Loucy (cell line): ENCODE data around the gene ZNF878.

Experiments used
- H2AFZ ChIP-seq: fragments of 200-600 bp; sonication (generic); 2 replicates; pipeline ENCODE4 v1.6.0; 2016; ENCODE audit warnings: antibody characterized with exemption, mild to moderate bottlenecking, low read length, moderate library complexity
- H3F3A ChIP-seq: fragments of 200-600 bp; 2 replicates; pipeline ENCODE4 v1.6.0; 2016; ENCODE audit warnings: antibody characterized with exemption, low read depth, mild to moderate bottlenecking
- H3K27me3 ChIP-seq: fragments of 200-600 bp; sonication (generic); 2 replicates; pipeline ENCODE4 v1.6.1; 2014; ENCODE audit warnings: low read length, mild to moderate bottlenecking; ENCODE audit not compliant: insufficient read depth, poor library complexity, severe bottlenecking
- H3K36me3 ChIP-seq: fragments of 200-600 bp; sonication (generic); 2 replicates; pipeline ENCODE4 v1.6.1; 2016; ENCODE audit warnings: low read length; ENCODE audit not compliant: insufficient read depth
- H3K4me1 ChIP-seq: fragments of 200-600 bp; sonication (generic); 2 replicates; pipeline ENCODE4 v1.5.1; 2014; ENCODE audit warnings: low read length, mild to moderate bottlenecking; ENCODE audit not compliant: insufficient read depth, poor library complexity, severe bottlenecking
- H3K4me2 ChIP-seq: fragments of 200-600 bp; sonication (generic); 2 replicates; pipeline ENCODE4 v1.6.0; 2014; ENCODE audit warnings: antibody characterized with exemption, low read length, low read depth, mild to moderate bottlenecking; ENCODE audit not compliant: poor library complexity, severe bottlenecking
- H3K4me3 ChIP-seq: fragments of 200-600 bp; sonication (generic); 2 replicates; pipeline ENCODE4 v1.5.1; 2014; ENCODE audit warnings: low read length, mild to moderate bottlenecking, mixed read lengths; ENCODE audit not compliant: poor library complexity, severe bottlenecking
- H3K79me2 ChIP-seq: fragments of 200-600 bp; sonication (generic); 2 replicates; pipeline ENCODE4 v1.6.1; 2014; ENCODE audit warnings: low read length; ENCODE audit not compliant: insufficient read depth
- H3K9ac ChIP-seq: fragments of 200-600 bp; sonication (generic); 2 replicates; pipeline ENCODE4 v1.6.0; 2014; ENCODE audit warnings: mild to moderate bottlenecking, low read depth, low read length, moderate library complexity; ENCODE audit not compliant: poor library complexity, severe bottlenecking
- H3K9me2 ChIP-seq: fragments of 200-600 bp; sonication (generic); replicated peaks from 2 replicates; pipeline ENCODE4 v1.6.1; 2016; ENCODE audit warnings: low read depth, low read length, mixed read lengths
- H3K9me3 ChIP-seq: fragments of 200-600 bp; sonication (generic); 2 replicates; pipeline ENCODE4 v1.6.1; 2014; ENCODE audit warnings: mild to moderate bottlenecking, antibody characterized with exemption, low read length, low read depth; ENCODE audit not compliant: insufficient read depth
- H4K20me1 ChIP-seq: fragments of 200-600 bp; sonication (generic); 2 replicates; pipeline ENCODE4 v1.6.0; 2014; ENCODE audit warnings: antibody characterized with exemption, low read length, mild to moderate bottlenecking; ENCODE audit not compliant: insufficient read depth, poor library complexity, severe bottlenecking
- EZH2phosphoT487 ChIP-seq: fragments of 200-600 bp; IDR thresholded peaks from 2 replicates; pipeline ENCODE4 v1.6.1; 2018; ENCODE audit warnings: antibody characterized with exemption, mild to moderate bottlenecking, moderate library complexity, borderline replicate concordance
- TF ChIP-seq, protein P1 (sequence below): fragments of 200-600 bp; sonication (generic); conservative IDR thresholded peaks from 2 replicates; pipeline ENCODE4 v1.5.1; 2014; ENCODE audit warnings: mild to moderate bottlenecking, antibody characterized with exemption, low read length

The ZNF878 gene

DNA sequence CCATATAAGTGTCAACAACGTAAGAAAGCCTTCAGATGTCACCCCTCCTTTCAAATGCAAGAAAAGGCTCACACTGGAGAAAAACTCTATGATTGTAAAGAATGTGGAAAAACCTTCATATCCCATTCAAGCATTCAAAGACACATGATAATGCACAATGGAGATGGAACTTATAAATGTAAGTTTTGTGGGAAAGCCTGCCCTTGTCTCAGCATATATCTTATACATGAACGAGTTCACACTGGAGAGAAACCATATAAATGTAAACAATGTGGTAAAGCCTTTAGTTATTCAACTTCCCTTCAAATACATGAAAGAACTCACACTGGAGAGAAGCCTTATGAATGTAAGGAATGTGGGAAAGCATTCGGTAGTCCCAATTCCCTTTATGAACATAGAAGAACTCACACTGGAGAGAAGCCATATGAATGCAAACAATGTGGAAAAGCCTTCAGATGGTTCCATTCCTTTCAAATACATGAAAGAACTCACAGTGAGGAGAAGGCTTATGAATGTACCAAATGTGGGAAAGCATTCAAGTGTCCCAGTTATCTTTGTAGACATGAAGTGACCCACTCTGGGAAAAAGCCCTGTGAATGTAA lies 22.9 kb upstream of the ZNF878 start:
- Histone ChIP-seq H3K27me3 (no peaks in the 10 kb centered on the region), H2AFZ (no peak overlapping the region), H3K9ac (no peak overlapping the region), H3K4me1 (peaks cover 4% of the 10 kb centered on the region), H3K9me3 (peaks cover 43% of the 10 kb centered on the region; the same call in 1 of the 2 replicates), H3K4me2 (no peak overlapping the region), H4K20me1 (no peaks in the 10 kb centered on the region), H3K4me3 (no peak overlapping the region), H3K79me2 (no peaks in the 10 kb centered on the region), H3K36me3 (no peaks in the 10 kb centered on the region), H3F3A (no peaks in the 10 kb centered on the region), H3K9me2 (no peaks in the 10 kb centered on the region)
- TF ChIP-seq EZH2phosphoT487 = no peak
- TF ChIP-seq, protein P1, sequence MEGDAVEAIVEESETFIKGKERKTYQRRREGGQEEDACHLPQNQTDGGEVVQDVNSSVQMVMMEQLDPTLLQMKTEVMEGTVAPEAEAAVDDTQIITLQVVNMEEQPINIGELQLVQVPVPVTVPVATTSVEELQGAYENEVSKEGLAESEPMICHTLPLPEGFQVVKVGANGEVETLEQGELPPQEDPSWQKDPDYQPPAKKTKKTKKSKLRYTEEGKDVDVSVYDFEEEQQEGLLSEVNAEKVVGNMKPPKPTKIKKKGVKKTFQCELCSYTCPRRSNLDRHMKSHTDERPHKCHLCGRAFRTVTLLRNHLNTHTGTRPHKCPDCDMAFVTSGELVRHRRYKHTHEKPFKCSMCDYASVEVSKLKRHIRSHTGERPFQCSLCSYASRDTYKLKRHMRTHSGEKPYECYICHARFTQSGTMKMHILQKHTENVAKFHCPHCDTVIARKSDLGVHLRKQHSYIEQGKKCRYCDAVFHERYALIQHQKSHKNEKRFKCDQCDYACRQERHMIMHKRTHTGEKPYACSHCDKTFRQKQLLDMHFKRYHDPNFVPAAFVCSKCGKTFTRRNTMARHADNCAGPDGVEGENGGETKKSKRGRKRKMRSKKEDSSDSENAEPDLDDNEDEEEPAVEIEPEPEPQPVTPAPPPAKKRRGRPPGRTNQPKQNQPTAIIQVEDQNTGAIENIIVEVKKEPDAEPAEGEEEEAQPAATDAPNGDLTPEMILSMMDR = no peak

DNA sequence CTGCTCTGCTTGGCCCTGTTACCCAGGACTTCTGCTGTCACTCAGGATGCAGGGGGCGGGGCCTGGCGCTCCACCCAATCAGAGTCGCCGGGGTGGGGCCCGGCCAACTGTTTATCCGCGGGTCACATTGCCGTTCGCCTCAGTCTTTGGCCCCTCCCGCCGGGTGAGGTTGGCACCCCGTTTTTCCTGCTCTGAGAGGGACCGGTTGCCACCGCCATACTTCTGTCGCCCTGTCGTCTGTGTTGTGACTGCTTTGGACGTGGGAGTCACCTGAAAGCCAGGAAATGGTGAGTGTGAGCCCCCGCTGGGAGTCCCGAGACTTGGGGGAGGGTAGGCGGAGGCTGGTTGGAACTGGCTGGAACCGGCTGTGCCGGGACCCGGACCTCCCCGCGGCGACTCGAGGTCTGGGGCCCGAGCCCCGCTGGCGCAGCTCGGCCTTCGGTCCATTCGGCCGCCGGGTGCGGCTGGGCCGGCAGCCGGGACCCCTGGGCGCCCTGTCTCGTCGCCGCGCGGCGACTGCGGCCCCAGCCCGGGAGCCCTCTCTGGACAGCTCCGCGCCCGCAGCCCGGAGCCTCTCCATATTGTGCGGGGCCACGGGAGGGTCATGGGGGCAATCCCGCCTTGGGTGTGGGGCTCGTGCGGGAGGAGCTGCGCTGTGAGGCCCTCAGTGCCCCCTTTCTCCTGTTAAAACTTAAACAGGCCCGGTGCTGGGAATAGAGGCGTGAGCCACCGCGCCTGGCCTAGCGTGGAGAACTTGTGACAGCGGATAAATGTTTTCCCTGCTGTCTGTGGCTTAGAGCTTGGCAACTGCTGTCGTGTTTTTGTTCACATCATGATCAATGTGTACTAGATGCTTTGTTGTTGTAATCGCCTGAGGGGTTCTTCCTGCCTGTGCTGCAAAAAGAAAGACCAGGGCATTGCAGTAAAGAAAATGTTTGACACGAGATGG lies 12.1 kb upstream of the ZNF878 start, which contains the start of gene ZNF844:
ZNF844 (plus strand) TSS at position 142 of the 949 bp plus-strand sequence; CDS start at position 285, 143 bp downstream.
- Histone ChIP-seq H3F3A (no peaks in the 10 kb centered on the region), H3K27me3 (no peaks in the 10 kb centered on the region), H2AFZ (no peak within 1 kb of the TSS), H3K4me3 (peak within 1 kb of the TSS; percentile 29), H3K36me3 (no peaks in the 10 kb centered on the region), H3K4me1 (no peaks in the 10 kb centered on the region), H3K9me2 (no peaks in the 10 kb centered on the region), H3K4me2 (no peak within 1 kb of the TSS), H3K79me2 (no peaks in the 10 kb centered on the region), H4K20me1 (no peaks in the 10 kb centered on the region), H3K9ac (no peak within 1 kb of the TSS), H3K9me3 (no peaks in the 10 kb centered on the region)
- TF ChIP-seq, protein P1 = no peak

DNA sequence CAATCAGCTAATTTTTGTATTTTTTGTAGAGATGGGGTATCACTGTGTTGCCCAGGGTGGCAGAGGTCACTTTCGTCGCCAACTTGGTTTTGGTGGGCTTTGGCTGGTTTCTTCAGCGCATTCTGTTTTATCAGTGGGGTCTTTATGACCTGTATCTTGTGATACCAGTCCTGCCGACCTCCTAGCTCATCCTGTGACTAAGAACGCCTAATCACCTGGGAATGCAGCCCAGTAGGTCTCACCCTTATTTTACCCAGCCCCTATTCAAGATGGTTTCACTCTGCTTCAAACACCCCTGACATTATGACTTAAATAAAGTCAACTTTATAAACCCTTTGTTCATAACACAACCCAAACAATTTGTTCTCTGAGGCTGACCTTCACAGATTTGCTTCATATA lies 3.0 kb upstream of the ZNF878 start:
- H3K4me3 ChIP-seq = no peak overlapping the region
- no peaks in the 10 kb centered on the region for H3F3A ChIP-seq
- no peaks in the 10 kb centered on the region for H3K9me3 ChIP-seq
- no peak overlapping the region for H3K9ac ChIP-seq
- no peak for TF ChIP-seq EZH2phosphoT487
- TF ChIP-seq, protein P1 = no peak
- H3K4me2 ChIP-seq = no peak overlapping the region
- H3K27me3 ChIP-seq = no peaks in the 10 kb centered on the region
- no peak overlapping the region for H2AFZ ChIP-seq
- no peaks in the 10 kb centered on the region for H3K79me2 ChIP-seq
- no peaks in the 10 kb centered on the region for H4K20me1 ChIP-seq
- no peaks in the 10 kb centered on the region for H3K9me2 ChIP-seq
- no peaks in the 10 kb centered on the region for H3K36me3 ChIP-seq
- no peaks in the 10 kb centered on the region for H3K4me1 ChIP-seq
